SIG-M5 treated with dmso at 0.1 percent for 504 hours (cell line): ENCODE measurements around the gene TSEN2.
"Not testable (repeated sequence)": the region's sequence is repeated elsewhere in the genome, so short reads cannot be mapped to it uniquely, and the experiment has no call there.

Experiments used
- DNase-seq: peaks from one replicate; lab custom pipeline; 2025; ENCODE audit not compliant: unreplicated experiment; lab: John Stamatoyannopoulos, UW

TSEN2 gene

GRCh38 chr3:12501360-12502020, 17.2 kb downstream of the TSEN2 start:
- no peak for DNase-seq

GRCh38 chr3:12503126-12503957, 19.1 kb downstream of the TSEN2 start:
- DNase-seq = peak; percentile 86

GRCh38 chr3:12506201-12506709, 22.0 kb downstream of the TSEN2 start:
- DNase-seq = no peak

- DNase-seq = no peak
Observed at GRCh38 chr3:12507591-12508281, 23.5 kb downstream of the TSEN2 start.

GRCh38 chr3:12508291-12508700, 24.0 kb downstream of the TSEN2 start:
- DNase-seq = no peak

- no peak for DNase-seq
Observed at GRCh38 chr3:12509466-12509865, 25.2 kb downstream of the TSEN2 start.

- no peak for DNase-seq
Observed at GRCh38 chr3:12512534-12513118, 28.3 kb downstream of the TSEN2 start.

GRCh38 chr3:12513694-12514446, 29.6 kb downstream of the TSEN2 start:
- DNase-seq = no peak

- DNase-seq = no peak
Observed at GRCh38 chr3:12515631-12516030, 31.4 kb downstream of the TSEN2 start.

- DNase-seq = no peak
Observed at GRCh38 chr3:12516873-12517272, 32.6 kb downstream of the TSEN2 start.

GRCh38 chr3:12518261-12519028, 34.2 kb downstream of the TSEN2 start:
- no peak for DNase-seq

- DNase-seq = no peak
Observed at GRCh38 chr3:12521010-12521409, 36.7 kb downstream of the TSEN2 start.

GRCh38 chr3:12522721-12523120, 38.4 kb downstream of the TSEN2 start:
- DNase-seq = no peak

GRCh38 chr3:12527757-12528143, 43.5 kb downstream of the TSEN2 start:
- DNase-seq = no peak

- no peak for DNase-seq
Observed at GRCh38 chr3:12532182-12532581, 47.9 kb downstream of the TSEN2 start.

GRCh38 chr3:12536423-12536822, 52.1 kb downstream of the TSEN2 start:
- no peak for DNase-seq

- DNase-seq = no peak
Observed at GRCh38 chr3:12541625-12542024, 57.3 kb downstream of the TSEN2 start.

- DNase-seq = not testable (repeated sequence)
Observed at GRCh38 chr3:12543497-12543896, 59.2 kb downstream of the TSEN2 start.

GRCh38 chr3:12544652-12545472, 60.6 kb downstream of the TSEN2 start:
- no peak for DNase-seq
